ENCODE results near the gene KCTD10.
"Not testable (repeated sequence)": the region's sequence is repeated elsewhere in the genome, so short reads cannot be mapped to it uniquely, and the experiment has no call there.

The KCTD10 gene

DNA sequence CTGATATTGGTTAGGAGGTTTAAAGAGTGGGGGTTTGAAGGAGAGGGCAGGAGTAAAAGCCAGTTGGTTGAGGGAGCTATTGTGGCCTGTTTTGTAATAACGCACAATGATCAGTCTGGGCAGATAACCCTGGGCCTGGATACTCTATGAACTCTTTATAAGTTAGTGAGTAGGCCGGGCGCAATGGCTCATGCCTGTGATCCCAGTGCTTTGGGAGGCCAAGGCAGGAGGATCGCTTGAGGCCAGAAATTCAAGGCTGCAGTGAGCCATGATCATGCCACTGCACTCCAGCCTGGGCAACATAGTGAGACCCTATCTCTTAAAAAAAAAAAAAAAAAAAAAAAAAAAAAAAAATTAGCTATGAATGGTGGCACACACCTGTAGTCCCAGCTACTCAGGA, 71.0 kb downstream of the KCTD10 start:
- DNase-seq (ENCODE audit: low read depth), result not testable (repeated sequence)

DNA sequence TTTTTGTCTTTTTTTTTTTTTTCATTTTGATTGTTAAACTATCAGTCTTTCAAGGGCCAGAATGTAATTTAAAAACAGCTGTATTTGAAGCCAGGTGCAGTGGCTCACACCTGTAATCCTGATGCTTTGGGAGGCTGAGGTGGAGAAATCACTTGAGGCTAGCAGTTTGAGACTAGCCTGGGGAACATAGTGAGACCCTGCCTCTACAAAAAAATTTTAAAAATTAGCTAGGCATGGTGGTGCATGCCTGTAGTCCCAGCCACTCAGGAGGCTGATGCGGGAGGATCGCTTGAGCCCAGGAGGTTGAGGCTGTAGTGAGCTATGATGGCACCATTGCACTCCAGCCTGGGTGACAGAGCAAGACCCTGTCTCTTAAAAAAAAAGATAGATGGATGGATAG, 72.3 kb downstream of the KCTD10 start:
- not testable (repeated sequence) for DNase-seq (ENCODE audit: low read depth)
